KBM-7 (cell line): ENCODE data around the gene TCTA.
A peak's percentile ranks its signal among the peaks of the same experiment; 100 is the strongest.

Experiments used
- DNase-seq: peaks from one replicate; pipeline ENCODE4 v3.0.0-alpha.2; 2015
- in situ Hi-C: fragments of 300-500 bp; cut with MboI; formaldehyde crosslinking; loops from 2 replicates; pipeline ENCODE4 v1.14.3; 2020; ENCODE audit warnings: low sequenced_read_pairs, low pct_unique_long_range_greater_than_20kb, mixed read lengths

The TCTA gene

GRCh38 chr3:49406571-49407565 lies 5.4 kb upstream of the TCTA start:
- in situ Hi-C loops, result no loop called here
- no peak for DNase-seq

- in situ Hi-C loops, result no loop called here
- DNase-seq, result no peak
Observed at GRCh38 chr3:49410066-49410845, 2.0 kb upstream of the TCTA start.

- DNase-seq, result peak; percentile 45
- in situ Hi-C loops, result no loop called here
Observed at GRCh38 chr3:49410846-49411534, 1.2 kb upstream of the TCTA start.

GRCh38 chr3:49411535-49411967 lies 672 bp upstream of the TCTA start:
- in situ Hi-C loops, result no loop called here
- DNase-seq, result peak; percentile 38

GRCh38 chr3:49412632-49413337 lies 562 bp downstream of the TCTA start:
- no peak for DNase-seq
- in situ Hi-C loops, result no loop called here

- in situ Hi-C loops, result no loop called here
- DNase-seq, result no peak
Observed at GRCh38 chr3:49413338-49413734, 1.1 kb downstream of the TCTA start.

- in situ Hi-C loops, result no loop called here
- no peak for DNase-seq
Observed at GRCh38 chr3:49414753-49415152, 2.5 kb downstream of the TCTA start.

GRCh38 chr3:49415931-49416601 lies 3.8 kb downstream of the TCTA start:
- peak; percentile 78 for DNase-seq
- in situ Hi-C loops, result no loop called here

GRCh38 chr3:49416867-49417266 lies 4.6 kb downstream of the TCTA start:
- in situ Hi-C loops, result no loop called here
- DNase-seq, result no peak

- in situ Hi-C loops, result no loop called here
- no peak for DNase-seq
Observed at GRCh38 chr3:49417516-49418120, 5.4 kb downstream of the TCTA start.

GRCh38 chr3:49421890-49422378 lies 9.7 kb downstream of the TCTA start:
- in situ Hi-C loops, result no loop called here
- DNase-seq, result no peak

- no peak for DNase-seq
- in situ Hi-C loops, result no loop called here
Observed at GRCh38 chr3:49422379-49423248, 10.4 kb downstream of the TCTA start, which contains the start of gene AMT. Gene AMT, minus strand, starts transcription at chr3:49422473. Its CDS starts 23 bp downstream, at chr3:49422450.

GRCh38 chr3:49424816-49425215 lies 12.6 kb downstream of the TCTA start:
- in situ Hi-C loops, result no loop called here
- no peak for DNase-seq

GRCh38 chr3:49427586-49427985 lies 15.4 kb downstream of the TCTA start:
- in situ Hi-C loops, result no loop called here
- no peak for DNase-seq

- in situ Hi-C loops, result no loop called here
- no peak for DNase-seq
Observed at GRCh38 chr3:49428752-49429080, 16.5 kb downstream of the TCTA start.

GRCh38 chr3:49434731-49435130 lies 22.5 kb downstream of the TCTA start:
- in situ Hi-C loops, result no loop called here
- DNase-seq, result no peak

GRCh38 chr3:49445391-49445790 lies 33.2 kb downstream of the TCTA start:
- DNase-seq, result no peak
- in situ Hi-C loops, result no loop called here
